ENCODE results near the gene ARHGDIG. TPM values are rescaled to one million over a fixed set of nuclear protein-coding genes. Genes with fewer than 3 reads are reported as not detected.

The ARHGDIG gene
- total RNA-seq, 2 experiments from 2014 or later: 0.42 TPM; not detected in 1

DNA sequence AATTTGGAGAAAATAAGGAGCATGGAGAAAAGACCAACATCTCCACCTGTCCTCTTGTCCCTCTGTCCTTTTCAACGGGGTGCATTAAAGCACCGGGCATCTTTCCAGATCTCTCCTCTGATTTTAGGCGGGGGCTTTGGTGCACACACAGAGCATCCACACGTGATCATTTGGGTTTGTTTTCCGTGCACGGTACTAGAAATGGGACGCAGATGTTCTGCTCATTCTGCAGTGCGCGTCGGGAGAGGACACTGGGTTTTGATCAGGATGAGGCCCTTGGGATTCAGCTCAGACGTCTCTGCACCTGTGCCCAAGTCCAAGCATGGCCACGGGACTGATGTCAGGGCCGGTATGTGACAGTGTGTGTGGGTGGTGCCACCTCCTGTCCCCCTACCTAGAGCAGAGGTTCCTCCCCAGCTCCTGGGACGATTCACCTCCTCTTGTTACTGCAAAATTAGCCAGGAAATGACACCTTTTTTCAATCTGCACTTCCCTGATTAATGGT lies 34.5 kb downstream of the ARHGDIG start:
- Histone ChIP-seq H3K36me3 (ENCODE audit: insufficient read depth, low read length) (peaks cover 60% of the 10 kb centered on the region), H3K27ac (ENCODE audit: low read depth in 1 of 2, low read length in 2 of 2) (no peak overlapping the region), H3K4me3 (ENCODE audit: low read length) (no peak overlapping the region), H3K9me3 (ENCODE audit: control insufficient read depth in 1 of 2, insufficient read depth in 1 of 2, low read length in 2 of 2) (no peaks in the 10 kb centered on the region), H3K27me3 (ENCODE audit: control insufficient read depth in 1 of 2, insufficient read depth in 2 of 2, low read length in 2 of 2) (no peaks in the 10 kb centered on the region), H3K4me1 (ENCODE audit: insufficient read depth, low read length) (peaks cover 34% of the 10 kb centered on the region)
- Mint-ChIP-seq H3K36me3 (ENCODE audit: low read depth) (peaks cover 50% of the 10 kb centered on the region), H3K27ac (peak overlapping the region; percentile 21), H3K4me3 (no peak overlapping the region), H3K27me3 (no peaks in the 10 kb centered on the region), H3K9me3 (no peaks in the 10 kb centered on the region), H3K4me1 (ENCODE audit: low read depth) (peaks cover 31% of the 10 kb centered on the region)
- TF ChIP-seq, protein P1, sequence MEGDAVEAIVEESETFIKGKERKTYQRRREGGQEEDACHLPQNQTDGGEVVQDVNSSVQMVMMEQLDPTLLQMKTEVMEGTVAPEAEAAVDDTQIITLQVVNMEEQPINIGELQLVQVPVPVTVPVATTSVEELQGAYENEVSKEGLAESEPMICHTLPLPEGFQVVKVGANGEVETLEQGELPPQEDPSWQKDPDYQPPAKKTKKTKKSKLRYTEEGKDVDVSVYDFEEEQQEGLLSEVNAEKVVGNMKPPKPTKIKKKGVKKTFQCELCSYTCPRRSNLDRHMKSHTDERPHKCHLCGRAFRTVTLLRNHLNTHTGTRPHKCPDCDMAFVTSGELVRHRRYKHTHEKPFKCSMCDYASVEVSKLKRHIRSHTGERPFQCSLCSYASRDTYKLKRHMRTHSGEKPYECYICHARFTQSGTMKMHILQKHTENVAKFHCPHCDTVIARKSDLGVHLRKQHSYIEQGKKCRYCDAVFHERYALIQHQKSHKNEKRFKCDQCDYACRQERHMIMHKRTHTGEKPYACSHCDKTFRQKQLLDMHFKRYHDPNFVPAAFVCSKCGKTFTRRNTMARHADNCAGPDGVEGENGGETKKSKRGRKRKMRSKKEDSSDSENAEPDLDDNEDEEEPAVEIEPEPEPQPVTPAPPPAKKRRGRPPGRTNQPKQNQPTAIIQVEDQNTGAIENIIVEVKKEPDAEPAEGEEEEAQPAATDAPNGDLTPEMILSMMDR (IDR thresholded peaks at IDR 0.05): no peak
- POLR2A ChIA-PET: no interaction called here
- DNase-seq (no peak), ATAC-seq (ENCODE audit: poor library complexity) (no peak)
- intact Hi-C loops (cut with DNase I, micrococcal nuclease): loop anchor here in 1 of 2 experiments (5.0 kb wide), 1 partner anchor 37 kb away; the partner anchor contains the start of gene AXIN1
- CTCF ChIA-PET: no interaction called here

DNA sequence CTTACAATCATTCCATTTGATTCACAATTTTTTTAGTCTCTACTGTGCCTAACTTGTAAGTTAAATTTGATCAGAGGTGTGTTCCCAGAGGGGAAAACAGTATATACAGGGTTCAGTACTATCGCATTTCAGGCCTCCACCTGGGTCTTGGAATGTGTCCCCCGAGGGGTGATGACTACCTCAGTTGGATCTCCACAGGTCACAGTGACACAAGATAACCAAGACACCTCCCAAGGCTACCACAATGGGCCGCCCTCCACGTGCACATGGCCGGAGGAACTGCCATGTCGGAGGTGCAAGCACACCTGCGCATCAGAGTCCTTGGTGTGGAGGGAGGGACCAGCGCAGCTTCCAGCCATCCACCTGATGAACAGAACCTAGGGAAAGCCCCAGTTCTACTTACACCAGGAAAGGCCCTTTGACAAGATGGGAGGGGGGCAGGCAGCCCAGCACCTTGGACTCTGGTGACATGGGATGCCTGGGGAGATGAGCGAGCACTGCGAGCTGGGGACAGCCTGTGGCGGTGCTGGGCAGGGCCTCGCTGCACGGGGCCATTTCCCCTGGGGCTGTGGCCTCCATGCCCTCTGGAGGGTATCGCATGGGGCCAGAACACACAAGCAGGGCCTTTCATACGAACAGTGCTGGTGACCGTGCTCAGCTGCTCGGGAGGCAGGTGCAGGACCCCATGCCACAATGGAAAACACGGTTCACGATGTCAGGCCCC lies 36.5 kb downstream of the ARHGDIG start:
- H3K4me1 ChIP-seq (ENCODE audit: insufficient read depth, low read length): peaks cover 46% of the 10 kb centered on the region
- DNase-seq (no peak), ATAC-seq (ENCODE audit: poor library complexity) (no peak)
- TF ChIP-seq, protein P1 (IDR thresholded peaks at IDR 0.05): no peak
- H3K36me3 ChIP-seq (ENCODE audit: insufficient read depth, low read length): peaks cover 53% of the 10 kb centered on the region
- Mint-ChIP-seq H3K9me3 (no peaks in the 10 kb centered on the region), H3K36me3 (ENCODE audit: low read depth) (peaks cover 47% of the 10 kb centered on the region), H3K4me3 (no peak overlapping the region), H3K27me3 (no peaks in the 10 kb centered on the region), H3K27ac (no peak overlapping the region), H3K4me1 (ENCODE audit: low read depth) (peaks cover 44% of the 10 kb centered on the region)
- H3K4me3 ChIP-seq (ENCODE audit: low read length): no peak overlapping the region
- ChIA-PET POLR2A (no interaction called here), CTCF (no interaction called here)
- intact Hi-C loops (cut with DNase I, micrococcal nuclease): no loop called here
- no peaks in the 10 kb centered on the region for H3K9me3 ChIP-seq (ENCODE audit: control insufficient read depth in 1 of 2, insufficient read depth in 1 of 2, low read length in 2 of 2)
- no peaks in the 10 kb centered on the region for H3K27me3 ChIP-seq (ENCODE audit: control insufficient read depth in 1 of 2, insufficient read depth in 2 of 2, low read length in 2 of 2)
- H3K27ac ChIP-seq (ENCODE audit: low read depth in 1 of 2, low read length in 2 of 2): no peak overlapping the region

DNA sequence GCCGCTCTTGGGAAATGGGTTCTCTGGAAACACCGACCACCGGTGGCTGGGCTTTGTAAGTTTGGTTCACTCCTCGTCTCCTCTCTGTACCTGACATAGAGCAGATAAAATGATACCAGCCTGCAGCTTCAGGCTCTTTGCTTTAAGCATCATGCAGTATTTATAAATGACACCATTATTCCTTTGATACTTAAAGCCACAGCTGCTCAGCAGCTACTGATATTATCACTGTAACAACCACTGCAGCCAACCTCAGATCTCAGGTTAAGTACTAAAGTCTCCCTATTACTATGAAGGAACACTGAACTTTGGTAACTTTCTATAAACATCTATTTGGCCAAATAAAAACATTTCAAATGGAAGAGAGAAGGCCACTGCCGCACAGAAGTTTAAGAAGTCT lies 37.2 kb downstream of the ARHGDIG start:
- ATAC-seq (ENCODE audit: poor library complexity): no peak
- Histone ChIP-seq H3K4me3 (ENCODE audit: low read length) (no peak overlapping the region), H3K9me3 (ENCODE audit: control insufficient read depth in 1 of 2, insufficient read depth in 1 of 2, low read length in 2 of 2) (no peaks in the 10 kb centered on the region), H3K27me3 (ENCODE audit: control insufficient read depth in 1 of 2, insufficient read depth in 2 of 2, low read length in 2 of 2) (no peaks in the 10 kb centered on the region), H3K4me1 (ENCODE audit: insufficient read depth, low read length) (peaks cover 47% of the 10 kb centered on the region), H3K27ac (ENCODE audit: low read depth in 1 of 2, low read length in 2 of 2) (no peak overlapping the region), H3K36me3 (ENCODE audit: insufficient read depth, low read length) (peaks cover 46% of the 10 kb centered on the region)
- Mint-ChIP-seq H3K4me1 (ENCODE audit: low read depth) (peaks cover 47% of the 10 kb centered on the region), H3K36me3 (ENCODE audit: low read depth) (peaks cover 40% of the 10 kb centered on the region), H3K9me3 (no peaks in the 10 kb centered on the region), H3K27ac (peak overlapping the region; percentile 27), H3K4me3 (no peak overlapping the region), H3K27me3 (no peaks in the 10 kb centered on the region)
- ChIA-PET CTCF (no interaction called here), POLR2A (no interaction called here)
- DNase-seq: no peak
- TF ChIP-seq, protein P1 (IDR thresholded peaks at IDR 0.05): no peak
- intact Hi-C loops (cut with DNase I, micrococcal nuclease): no loop called here
